ENCODE results near the gene FBXL13.

GRCh38 chr7:102890292-102890970, 184.2 kb downstream of the FBXL13 start:
- no peak for TF ChIP-seq EP300 (IDR thresholded peaks at IDR 0.05)
- TF ChIP-seq, protein P1, sequence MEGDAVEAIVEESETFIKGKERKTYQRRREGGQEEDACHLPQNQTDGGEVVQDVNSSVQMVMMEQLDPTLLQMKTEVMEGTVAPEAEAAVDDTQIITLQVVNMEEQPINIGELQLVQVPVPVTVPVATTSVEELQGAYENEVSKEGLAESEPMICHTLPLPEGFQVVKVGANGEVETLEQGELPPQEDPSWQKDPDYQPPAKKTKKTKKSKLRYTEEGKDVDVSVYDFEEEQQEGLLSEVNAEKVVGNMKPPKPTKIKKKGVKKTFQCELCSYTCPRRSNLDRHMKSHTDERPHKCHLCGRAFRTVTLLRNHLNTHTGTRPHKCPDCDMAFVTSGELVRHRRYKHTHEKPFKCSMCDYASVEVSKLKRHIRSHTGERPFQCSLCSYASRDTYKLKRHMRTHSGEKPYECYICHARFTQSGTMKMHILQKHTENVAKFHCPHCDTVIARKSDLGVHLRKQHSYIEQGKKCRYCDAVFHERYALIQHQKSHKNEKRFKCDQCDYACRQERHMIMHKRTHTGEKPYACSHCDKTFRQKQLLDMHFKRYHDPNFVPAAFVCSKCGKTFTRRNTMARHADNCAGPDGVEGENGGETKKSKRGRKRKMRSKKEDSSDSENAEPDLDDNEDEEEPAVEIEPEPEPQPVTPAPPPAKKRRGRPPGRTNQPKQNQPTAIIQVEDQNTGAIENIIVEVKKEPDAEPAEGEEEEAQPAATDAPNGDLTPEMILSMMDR (IDR thresholded peaks at IDR 0.05): no peak
- no peak for TF ChIP-seq POLR2AphosphoS5 (IDR thresholded peaks at IDR 0.05)
- TF ChIP-seq POLR2A (IDR thresholded peaks at IDR 0.05; ENCODE audit: low read depth): no peak
